Measurements from ENCODE around the gene ZNF441.
"Not testable (repeated sequence)": the region's sequence is repeated elsewhere in the genome, so short reads cannot be mapped to it uniquely, and the experiment has no call there.

ZNF441 gene

GRCh38 chr19:11781295-11782057 lies 14.7 kb downstream of the ZNF441 start:
- DNase-seq = no peak

- no peak for DNase-seq
Observed at GRCh38 chr19:11783767-11784166, 17.0 kb downstream of the ZNF441 start.

GRCh38 chr19:11784356-11784755 lies 17.6 kb downstream of the ZNF441 start:
- DNase-seq = no peak

- DNase-seq = no peak
Observed at GRCh38 chr19:11787536-11787935, 20.7 kb downstream of the ZNF441 start.

GRCh38 chr19:11792942-11793341 lies 26.1 kb downstream of the ZNF441 start:
- DNase-seq = no peak

GRCh38 chr19:11797491-11797890 lies 30.7 kb downstream of the ZNF441 start:
- peak; percentile 59 to 70 for DNase-seq

- DNase-seq = peak; percentile 82 to 84
Observed at GRCh38 chr19:11798391-11799330, 31.9 kb downstream of the ZNF441 start, which contains the start of gene ZNF491. Gene ZNF491 (plus strand): TSS chr19:11798523. CDS start chr19:11805954, 7,431 bp downstream.

GRCh38 chr19:11806354-11807098 lies 39.7 kb downstream of the ZNF441 start:
- no peak for DNase-seq

- no peak for DNase-seq
Observed at GRCh38 chr19:11807099-11807380, 40.2 kb downstream of the ZNF441 start.

GRCh38 chr19:11813703-11814028 lies 46.9 kb downstream of the ZNF441 start:
- DNase-seq = no peak

- peak; percentile 77 to 84 for DNase-seq
Observed at GRCh38 chr19:11814029-11814699, 47.4 kb downstream of the ZNF441 start, which contains the start of gene ZNF440. Gene ZNF440 (plus strand): TSS chr19:11814273. CDS start chr19:11814448, 175 bp downstream.

- no peak for DNase-seq
Observed at GRCh38 chr19:11814700-11815035, 47.9 kb downstream of the ZNF441 start.

GRCh38 chr19:11821474-11822109 lies 54.8 kb downstream of the ZNF441 start:
- no peak for DNase-seq

- not testable (repeated sequence) for DNase-seq
Observed at GRCh38 chr19:11828957-11829876, 62.4 kb downstream of the ZNF441 start.

GRCh38 chr19:11832253-11832912 lies 65.6 kb downstream of the ZNF441 start:
- no peak for DNase-seq

- DNase-seq = no peak
Observed at GRCh38 chr19:11833541-11833940, 66.7 kb downstream of the ZNF441 start.

Measured in stimulated activated CD4-positive, alpha-beta T cell treated with anti-CD3 and anti-CD28 coated beads, Interleukin-4, amount 100 ng/mL, for 4 hours (primary cell).